ENCODE data around the gene PBOV1. TPM values are rescaled to one million over a fixed set of nuclear protein-coding genes. Genes with fewer than 3 reads are reported as not detected.
A peak's percentile ranks its signal among the peaks of the same experiment; 100 is the strongest.

Gene PBOV1
- total RNA-seq, 1 donor from 2014 or later = not detected

GRCh38 chr6:138198430-138199091 lies 19.7 kb downstream of the PBOV1 start:
- Mint-ChIP-seq H3K27ac (ENCODE audit: unreplicated experiment) (no peak overlapping the region), H3K27me3 (ENCODE audit: low read depth) (peaks cover 3% of the 10 kb centered on the region), H3K36me3 (ENCODE audit: low read depth) (no peaks in the 10 kb centered on the region), H3K9me3 (peaks cover 5% of the 10 kb centered on the region), H3K4me3 (no peak overlapping the region), H3K4me1 (no peaks in the 10 kb centered on the region)
- no peak for TF ChIP-seq CTCF (conservative IDR thresholded peaks at IDR 0.05)
- no peak for DNase-seq (ENCODE audit: low read depth, low spot score)

- DNase-seq (ENCODE audit: low read depth, low spot score) = no peak
- Mint-ChIP-seq H3K36me3 (ENCODE audit: low read depth) (no peaks in the 10 kb centered on the region), H3K9me3 (peaks cover 5% of the 10 kb centered on the region), H3K4me1 (no peaks in the 10 kb centered on the region), H3K27ac (ENCODE audit: unreplicated experiment) (no peak overlapping the region), H3K27me3 (ENCODE audit: low read depth) (peaks cover 3% of the 10 kb centered on the region), H3K4me3 (no peak overlapping the region)
- no peak for TF ChIP-seq CTCF (conservative IDR thresholded peaks at IDR 0.05)
These were observed 20.7 kb downstream of the PBOV1 start for GRCh38 chr6:138197570-138197969.

GRCh38 chr6:138196122-138196738 lies 22.1 kb downstream of the PBOV1 start:
- Mint-ChIP-seq H3K4me1 (no peaks in the 10 kb centered on the region), H3K4me3 (no peak overlapping the region), H3K9me3 (peaks cover 4% of the 10 kb centered on the region), H3K27ac (ENCODE audit: unreplicated experiment) (no peak overlapping the region), H3K27me3 (ENCODE audit: low read depth) (peaks cover 3% of the 10 kb centered on the region), H3K36me3 (ENCODE audit: low read depth) (no peaks in the 10 kb centered on the region)
- no peak for TF ChIP-seq CTCF (conservative IDR thresholded peaks at IDR 0.05)
- DNase-seq (ENCODE audit: low read depth, low spot score) = no peak

- Mint-ChIP-seq H3K27ac (ENCODE audit: unreplicated experiment) (peak overlapping the region; percentile 51), H3K36me3 (ENCODE audit: low read depth) (no peaks in the 10 kb centered on the region), H3K4me3 (no peak overlapping the region), H3K9me3 (no peaks in the 10 kb centered on the region), H3K27me3 (ENCODE audit: low read depth) (peaks cover 9% of the 10 kb centered on the region), H3K4me1 (no peaks in the 10 kb centered on the region)
- TF ChIP-seq CTCF (conservative IDR thresholded peaks at IDR 0.05) = no peak
- DNase-seq (ENCODE audit: low read depth, low spot score) = no peak
These were observed 24.0 kb downstream of the PBOV1 start for GRCh38 chr6:138194287-138194686.

- Mint-ChIP-seq H3K27ac (ENCODE audit: unreplicated experiment) (no peak overlapping the region), H3K9me3 (no peaks in the 10 kb centered on the region), H3K4me3 (no peak overlapping the region), H3K4me1 (peaks cover 7% of the 10 kb centered on the region), H3K36me3 (ENCODE audit: low read depth) (no peaks in the 10 kb centered on the region), H3K27me3 (ENCODE audit: low read depth) (peaks cover 12% of the 10 kb centered on the region)
- no peak for DNase-seq (ENCODE audit: low read depth, low spot score)
- no peak for TF ChIP-seq CTCF (conservative IDR thresholded peaks at IDR 0.05)
These were observed 29.9 kb downstream of the PBOV1 start for GRCh38 chr6:138188278-138188941.
